Effector memory CD4-positive, alpha-beta T cell (primary cell): ENCODE measurements around the gene HARS2.
A peak's percentile ranks its signal among the peaks of the same experiment; 100 is the strongest.
"Not testable (repeated sequence)": the region's sequence is repeated elsewhere in the genome, so short reads cannot be mapped to it uniquely, and the experiment has no call there.

ENCODE experiments used
- DNase-seq, 3 donors: peaks; one replicate each; pipeline ENCODE4 v3.0.0-alpha.2; 2020
- H3K27ac ChIP-seq: 2 replicates; pipeline ENCODE4 v1.7.0; 2013; ENCODE audit warnings: mild to moderate bottlenecking, low read length, moderate library complexity; ENCODE audit not compliant: insufficient read depth, poor library complexity, severe bottlenecking
- H3K27me3 ChIP-seq: replicated peaks from 2 replicates; pipeline ENCODE4 v1.7.0; 2013; ENCODE audit warnings: mild to moderate bottlenecking, low read length; ENCODE audit not compliant: insufficient read depth, control insufficient read depth, poor library complexity, severe bottlenecking
- H3K36me3 ChIP-seq: 2 replicates; pipeline ENCODE4 v1.7.0; 2013; ENCODE audit warnings: mild to moderate bottlenecking, low read length, moderate library complexity; ENCODE audit not compliant: control insufficient read depth, insufficient read depth
- H3K4me1 ChIP-seq: 2 replicates; pipeline ENCODE4 v1.7.0; 2013; ENCODE audit warnings: low read length, mild to moderate bottlenecking; ENCODE audit not compliant: control insufficient read depth, insufficient read depth, poor library complexity, severe bottlenecking
- H3K4me3 ChIP-seq: 2 replicates; pipeline ENCODE4 v1.7.0; 2013; ENCODE audit warnings: low read length, low read depth, mild to moderate bottlenecking; ENCODE audit not compliant: insufficient read depth, poor library complexity, severe bottlenecking
- H3K9me3 ChIP-seq: 2 replicates; pipeline ENCODE4 v1.7.0; 2013; ENCODE audit warnings: mild to moderate bottlenecking, low read length, moderate library complexity; ENCODE audit not compliant: control insufficient read depth

Gene HARS2

DNA sequence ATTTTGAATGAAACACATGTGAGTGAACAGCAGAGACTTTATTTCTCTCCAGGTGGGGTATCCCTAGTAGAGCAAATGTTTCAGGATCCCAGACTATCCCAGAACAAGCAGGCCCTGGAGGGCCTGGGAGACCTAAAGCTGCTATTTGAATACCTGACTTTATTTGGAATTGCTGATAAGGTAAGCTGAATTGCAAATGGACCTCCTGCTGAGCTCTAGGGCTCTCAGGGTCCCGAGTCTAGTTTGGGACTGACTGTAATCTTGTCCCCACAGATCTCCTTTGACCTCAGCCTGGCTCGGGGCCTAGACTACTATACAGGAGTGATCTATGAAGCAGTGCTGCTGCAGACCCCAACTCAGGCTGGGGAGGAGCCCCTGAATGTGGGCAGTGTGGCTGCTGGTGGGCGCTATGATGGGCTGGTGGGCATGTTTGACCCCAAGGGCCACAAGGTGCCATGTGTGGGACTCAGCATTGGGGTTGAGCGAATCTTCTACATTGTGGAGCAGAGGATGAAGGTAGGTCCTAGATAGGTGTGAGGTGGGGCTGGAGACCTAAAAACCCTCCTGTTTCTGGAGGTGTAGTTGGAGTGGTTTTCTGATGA, 5.7 kb downstream of the HARS2 start:
- Histone ChIP-seq H3K36me3 (peaks cover 59% of the 10 kb centered on the region), H3K27me3 (no peaks in the 10 kb centered on the region), H3K4me3 (no peak overlapping the region), H3K27ac (no peak overlapping the region), H3K4me1 (peaks cover 9% of the 10 kb centered on the region), H3K9me3 (no peaks in the 10 kb centered on the region)
- no peak for DNase-seq

GRCh38 chr5:140700177-140701144, 9.2 kb downstream of the HARS2 start, which contains the start of gene ZMAT2:
Gene ZMAT2 (plus strand): TSS chr5:140700447. CDS start chr5:140700461, 14 bp downstream.
- H3K4me1 ChIP-seq: peaks cover 3% of the 10 kb centered on the region
- peak; percentile 87 to 92 (median 91) for DNase-seq
- no peaks in the 10 kb centered on the region for H3K9me3 ChIP-seq
- H3K27ac ChIP-seq: peak within 1 kb of the TSS; percentile 82
- no peaks in the 10 kb centered on the region for H3K27me3 ChIP-seq
- peak within 1 kb of the TSS; percentile 88 for H3K4me3 ChIP-seq
- peaks cover 76% of the 10 kb centered on the region for H3K36me3 ChIP-seq

DNA sequence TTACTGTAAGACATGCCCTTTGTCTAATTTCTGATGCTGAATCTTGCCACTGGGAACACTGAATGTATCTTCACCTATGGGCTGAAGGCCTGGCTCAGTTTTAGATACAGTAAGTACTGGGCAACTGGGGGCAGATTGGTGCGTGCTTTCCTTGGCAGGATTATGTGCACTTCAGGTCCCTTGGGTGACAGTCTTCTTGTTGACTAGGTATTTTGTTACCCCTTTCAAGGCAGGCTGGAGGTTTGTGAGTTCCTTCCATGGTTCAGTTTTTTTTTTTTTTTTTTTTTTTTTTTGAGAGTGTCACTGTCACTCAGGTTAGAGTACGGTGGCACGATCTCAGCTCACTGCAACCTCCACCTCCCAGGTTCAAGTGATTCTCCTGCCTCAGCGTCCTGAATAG, 16.6 kb downstream of the HARS2 start:
- Histone ChIP-seq H3K36me3 (peaks cover 38% of the 10 kb centered on the region), H3K27me3 (no peaks in the 10 kb centered on the region), H3K9me3 (no peaks in the 10 kb centered on the region), H3K27ac (no peak overlapping the region), H3K4me3 (no peak overlapping the region), H3K4me1 (no peaks in the 10 kb centered on the region)
- no peak for DNase-seq

- not testable (repeated sequence) for H3K4me3 ChIP-seq
- H3K36me3 ChIP-seq: peaks cover 28% of the 10 kb centered on the region
Observed at GRCh38 chr5:140708787-140709186, 17.5 kb downstream of the HARS2 start.

GRCh38 chr5:140710899-140711552, 19.8 kb downstream of the HARS2 start:
- Histone ChIP-seq H3K27ac (peak overlapping the region; percentile 86), H3K4me1 (no peaks in the 10 kb centered on the region), H3K9me3 (no peaks in the 10 kb centered on the region), H3K36me3 (peaks cover 6% of the 10 kb centered on the region), H3K27me3 (no peaks in the 10 kb centered on the region), H3K4me3 (peak overlapping the region; percentile 75)
- DNase-seq: peak; percentile 70 to 74 (median 73)

More at GRCh38 chr5:140708787-140709186, 17.5 kb downstream of the HARS2 start:
- not testable (repeated sequence) for H3K4me1 ChIP-seq, H3K27me3 ChIP-seq, DNase-seq, H3K27ac ChIP-seq, H3K9me3 ChIP-seq

DNA sequence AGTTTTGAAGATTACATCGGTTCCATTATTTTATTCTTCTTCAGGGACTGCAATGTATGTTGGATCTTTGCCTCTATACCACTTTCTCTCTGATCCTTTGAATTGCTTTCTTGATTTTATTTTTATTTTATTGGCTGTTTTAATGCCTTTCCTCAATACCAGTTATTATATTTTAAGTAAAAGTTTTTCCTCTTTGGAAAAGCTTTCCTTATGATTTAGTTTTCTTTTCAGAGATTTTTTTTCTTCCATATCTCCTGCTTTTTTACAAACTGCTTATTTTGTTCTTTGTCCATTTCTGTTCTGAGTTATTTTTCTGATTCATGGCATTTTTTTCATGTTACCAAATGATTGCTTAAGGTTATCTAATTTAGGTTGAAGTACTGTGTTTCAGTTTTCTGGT, 20.5 kb downstream of the HARS2 start:
- DNase-seq: no peak
- Histone ChIP-seq H3K27ac (no peak overlapping the region), H3K4me1 (no peaks in the 10 kb centered on the region), H3K36me3 (peaks cover 2% of the 10 kb centered on the region), H3K9me3 (no peaks in the 10 kb centered on the region), H3K27me3 (no peaks in the 10 kb centered on the region), H3K4me3 (no peak overlapping the region)

DNA sequence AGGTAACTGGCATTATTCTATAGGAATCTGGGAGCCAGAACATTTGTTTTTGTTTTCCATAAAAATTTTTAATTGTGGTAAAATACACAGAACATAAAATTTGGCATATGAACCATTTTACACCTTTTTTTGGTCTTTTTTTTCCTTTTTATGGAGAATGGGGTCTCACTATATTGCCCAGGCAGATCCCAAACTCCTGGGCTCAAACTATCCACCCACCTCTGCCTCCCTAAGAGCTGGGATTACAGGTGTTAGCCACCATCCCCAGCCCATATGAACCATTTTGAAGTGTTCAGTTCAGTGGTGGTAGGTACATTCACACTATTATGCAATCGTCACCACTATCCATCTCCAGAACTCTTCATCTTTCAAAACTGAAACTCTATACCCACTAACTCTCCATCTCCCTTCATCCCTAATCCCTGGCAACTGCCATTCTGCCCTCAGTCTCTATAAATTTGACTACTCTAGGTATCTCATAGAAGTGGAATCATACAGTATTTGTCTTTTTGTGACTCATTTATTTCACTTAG, 22.4 kb downstream of the HARS2 start:
- DNase-seq: no peak
- H3K27ac ChIP-seq: no peak overlapping the region

DNA sequence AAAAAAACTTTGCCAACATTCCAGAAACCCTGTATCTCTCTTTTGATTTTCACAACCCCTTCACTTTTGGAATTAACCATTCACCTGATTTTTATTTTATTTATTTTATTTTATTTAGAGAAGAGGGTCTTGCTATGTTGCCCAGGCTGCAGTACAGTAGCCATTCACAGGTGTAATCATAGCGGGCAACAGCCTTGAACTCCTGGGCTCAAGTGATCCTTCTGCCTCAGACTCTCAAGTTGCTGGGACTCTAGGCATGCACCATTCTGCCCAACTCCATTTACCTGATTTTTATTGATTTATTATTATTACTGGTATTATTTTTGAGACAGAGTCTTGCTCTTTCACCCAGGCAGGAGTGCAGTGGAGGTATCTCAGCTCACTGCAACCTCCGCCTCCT, 25.0 kb downstream of the HARS2 start:
- H3K27me3 ChIP-seq, H3K4me3 ChIP-seq, H3K4me1 ChIP-seq, H3K27ac ChIP-seq, DNase-seq, H3K36me3 ChIP-seq, H3K9me3 ChIP-seq: not testable (repeated sequence)

More for the DNA sequence above, 22.4 kb downstream of the HARS2 start:
- H3K4me1 ChIP-seq: no peaks in the 10 kb centered on the region
- H3K36me3 ChIP-seq: no peaks in the 10 kb centered on the region
- no peaks in the 10 kb centered on the region for H3K9me3 ChIP-seq
- H3K4me3 ChIP-seq: no peak overlapping the region
- H3K27me3 ChIP-seq: no peaks in the 10 kb centered on the region

DNA sequence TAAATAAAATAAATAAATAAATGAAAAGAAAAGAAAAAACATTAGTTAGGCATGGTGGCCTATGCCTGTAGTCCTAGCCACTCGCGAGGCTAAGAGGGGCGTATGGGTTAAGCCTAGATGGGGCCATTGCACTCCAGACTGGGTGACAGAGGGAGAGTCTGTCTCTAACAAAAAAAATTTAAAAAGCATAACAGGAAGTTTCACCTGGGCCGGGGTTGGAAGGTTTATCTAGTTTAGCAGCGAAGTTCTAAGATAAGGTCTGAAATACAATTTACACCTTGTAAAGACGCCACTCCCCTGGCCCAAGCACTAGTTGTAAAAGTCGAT, 27.0 kb downstream of the HARS2 start:
- Histone ChIP-seq H3K36me3 (no peaks in the 10 kb centered on the region), H3K4me1 (no peaks in the 10 kb centered on the region), H3K9me3 (no peaks in the 10 kb centered on the region), H3K4me3 (no peak overlapping the region), H3K27me3 (no peaks in the 10 kb centered on the region), H3K27ac (no peak overlapping the region)
- DNase-seq: no peak
